PC-9 (cell line): ENCODE measurements around the gene SFMBT2. TPM values are rescaled to one million over a fixed set of nuclear protein-coding genes. Genes with fewer than 3 reads are reported as not detected.
"Not testable (repeated sequence)": the region's sequence is repeated elsewhere in the genome, so short reads cannot be mapped to it uniquely, and the experiment has no call there.

Source experiments
- BruUV-seq: library from RNA; stranded (reverse); fragments of 400-500 nt; replicated peaks from 2 replicates; lab custom pipeline; 2021; lab: Mats Ljungman, UMichigan
- CTCF ChIA-PET: fragments of 300-600 bp; sonication (Branson Sonifier 250); formaldehyde crosslinking; loops from one replicate; lab custom pipeline; 2022; ENCODE audit warnings: antibody characterized with exemption; lab: Charles Lee
- POLR2A ChIA-PET: fragments of 300-600 bp; sonication (Branson Sonifier 250); formaldehyde crosslinking; loops from one replicate; lab custom pipeline; 2022; ENCODE audit warnings: antibody characterized with exemption; ENCODE audit not compliant: unreplicated experiment; lab: Charles Lee
- DNase-seq, 2 experiments: peaks; one replicate each; pipeline versions ENCODE4 v3.0.0 to v3.0.0-alpha.2; 2015 to 2022; ENCODE audit warnings: mixed read lengths in 1 of 2
- H2AFZ ChIP-seq: fragments of 200-600 bp; sonication (generic); 2 replicates; pipeline ENCODE4 v1.8.1; 2017; ENCODE audit warnings: antibody characterized with exemption
- H3F3A ChIP-seq: fragments of 200-600 bp; sonication (generic); 2 replicates; pipeline ENCODE4 v1.8.1; 2017; ENCODE audit warnings: antibody characterized with exemption, mild to moderate bottlenecking, low read depth; ENCODE audit not compliant: insufficient read depth
- H3K27ac ChIP-seq: fragments of 200-600 bp; sonication (generic); 2 replicates; pipeline ENCODE4 v1.6.1; 2016; ENCODE audit warnings: mixed run types
- H3K27me3 ChIP-seq: fragments of 200-600 bp; sonication (generic); 2 replicates; pipeline ENCODE4 v1.6.1; 2016; ENCODE audit warnings: low read depth, mixed run types; ENCODE audit not compliant: insufficient read depth
- H3K36me3 ChIP-seq: fragments of 200-600 bp; sonication (generic); 2 replicates; pipeline ENCODE4 v1.6.1; 2016; ENCODE audit warnings: low read depth, mixed run types
- H3K4me1 ChIP-seq: fragments of 200-600 bp; sonication (generic); replicated peaks from 2 replicates; pipeline ENCODE4 v1.6.1; 2016; ENCODE audit warnings: mixed run types; ENCODE audit not compliant: insufficient read depth
- H3K4me2 ChIP-seq: fragments of 200-600 bp; sonication (generic); 2 replicates; pipeline ENCODE4 v1.6.1; 2017; ENCODE audit warnings: mixed run types
- H3K4me3 ChIP-seq: fragments of 200-600 bp; sonication (generic); 2 replicates; pipeline ENCODE4 v1.6.1; 2016; ENCODE audit warnings: mixed run types
- H3K79me2 ChIP-seq: fragments of 200-600 bp; sonication (generic); 2 replicates; pipeline ENCODE4 v1.6.1; 2017; ENCODE audit warnings: low read depth, mixed run types
- H3K9me2 ChIP-seq: fragments of 200-600 bp; sonication (generic); 2 replicates; pipeline ENCODE4 v1.8.1; 2017; ENCODE audit warnings: mild to moderate bottlenecking; ENCODE audit not compliant: insufficient read depth
- H3K9me3 ChIP-seq: fragments of 200-600 bp; sonication (generic); 2 replicates; pipeline ENCODE4 v1.8.1; 2016; ENCODE audit warnings: low read depth; ENCODE audit not compliant: insufficient read depth
- H4K20me1 ChIP-seq: fragments of 200-600 bp; sonication (generic); 2 replicates; pipeline ENCODE4 v1.8.1; 2017; ENCODE audit not compliant: insufficient read depth
- CTCF ChIP-seq: fragments of 200-600 bp; sonication (generic); conservative IDR thresholded peaks from 2 replicates; pipeline ENCODE4 v1.6.1; 2017; ENCODE audit warnings: mixed run types, antibody characterized with exemption, mild to moderate bottlenecking, moderate library complexity
- EZH2 ChIP-seq: fragments of 200-600 bp; sonication (generic); IDR thresholded peaks from 2 replicates; pipeline ENCODE4 v1.8.0; 2017; ENCODE audit warnings: antibody characterized with exemption, low read depth
- intact Hi-C: fragments of 100-400 bp; cut with micrococcal nuclease; formaldehyde crosslinking; loops from one replicate; pipeline ENCODE4 v1.10.0; 2022; ENCODE audit not compliant: unreplicated experiment
- total RNA-seq: library from RNA; stranded (reverse); gene quantifications from 2 replicates; pipeline ENCODE4 v1.2.3, GENCODE V29; 2021

The SFMBT2 gene
- total RNA-seq, 1 experiment from 2014 or later = 0.07 TPM

GRCh38 chr10:7397049-7398035 lies 13.5 kb downstream of the SFMBT2 start:
- Histone ChIP-seq H3K4me1 (no peaks in the 10 kb centered on the region), H3K27ac (no peak overlapping the region), H3K9me3 (no peaks in the 10 kb centered on the region), H3K36me3 (no peaks in the 10 kb centered on the region), H3K9me2 (no peaks in the 10 kb centered on the region), H4K20me1 (no peaks in the 10 kb centered on the region), H2AFZ (no peak overlapping the region), H3K79me2 (no peaks in the 10 kb centered on the region), H3K4me2 (no peak overlapping the region), H3K4me3 (no peak overlapping the region), H3F3A (no peaks in the 10 kb centered on the region), H3K27me3 (peaks cover 15% of the 10 kb centered on the region; the same call in 1 of the 2 replicates)
- ChIA-PET POLR2A (no interaction called here), CTCF (no interaction called here)
- no TSS peak for BruUV-seq
- intact Hi-C loops = no loop called here
- no peak for TF ChIP-seq CTCF
- TF ChIP-seq EZH2 = no peak
- no peak for DNase-seq

GRCh38 chr10:7392301-7392700 lies 18.5 kb downstream of the SFMBT2 start:
- H3K36me3 ChIP-seq, H3K79me2 ChIP-seq, CTCF ChIA-PET, BruUV-seq, H3K4me2 ChIP-seq, H2AFZ ChIP-seq, H3K27ac ChIP-seq, H3K9me2 ChIP-seq, H3K4me3 ChIP-seq, POLR2A ChIA-PET, intact Hi-C loops, H3F3A ChIP-seq, DNase-seq, H4K20me1 ChIP-seq, H3K4me1 ChIP-seq, H3K9me3 ChIP-seq: not testable (repeated sequence)
- peaks cover 11% of the 10 kb centered on the region; the same call in 1 of the 2 replicates for H3K27me3 ChIP-seq

- ChIA-PET CTCF (no interaction called here), POLR2A (no interaction called here)
- no peaks in the 10 kb centered on the region for H3K9me3 ChIP-seq
- H3K27ac ChIP-seq = no peak overlapping the region
- H3K9me2 ChIP-seq = no peaks in the 10 kb centered on the region
- H3K79me2 ChIP-seq = no peaks in the 10 kb centered on the region
- H3K4me2 ChIP-seq = no peak overlapping the region
- no peaks in the 10 kb centered on the region for H3K36me3 ChIP-seq
- DNase-seq = no peak
- no TSS peak for BruUV-seq
- H3K27me3 ChIP-seq = peaks cover 11% of the 10 kb centered on the region; the same call in 1 of the 2 replicates
- no peaks in the 10 kb centered on the region for H3F3A ChIP-seq
- H4K20me1 ChIP-seq = no peaks in the 10 kb centered on the region
- no peaks in the 10 kb centered on the region for H3K4me1 ChIP-seq
- no peak overlapping the region for H3K4me3 ChIP-seq
- no peak for TF ChIP-seq EZH2
- TF ChIP-seq CTCF = no peak
- intact Hi-C loops = no loop called here
- H2AFZ ChIP-seq = no peak overlapping the region
These were observed 19.1 kb downstream of the SFMBT2 start for GRCh38 chr10:7391748-7392147.

GRCh38 chr10:7390689-7391110 lies 20.1 kb downstream of the SFMBT2 start:
- H3K79me2 ChIP-seq, BruUV-seq, H4K20me1 ChIP-seq, H3K27ac ChIP-seq, POLR2A ChIA-PET, H3K9me3 ChIP-seq, H3K4me3 ChIP-seq, H3K36me3 ChIP-seq, H3K4me2 ChIP-seq, CTCF ChIA-PET, intact Hi-C loops, H3K9me2 ChIP-seq, H2AFZ ChIP-seq, DNase-seq, H3F3A ChIP-seq, H3K4me1 ChIP-seq: not testable (repeated sequence)
- peaks cover 11% of the 10 kb centered on the region; the same call in 1 of the 2 replicates for H3K27me3 ChIP-seq
